ENCODE measurements around the gene UTP14C. TPM values are rescaled to one million over a fixed set of nuclear protein-coding genes. Genes with fewer than 3 reads are reported as not detected.
"Not testable (repeated sequence)": the region's sequence is repeated elsewhere in the genome, so short reads cannot be mapped to it uniquely, and the experiment has no call there.

The UTP14C gene, protein sequence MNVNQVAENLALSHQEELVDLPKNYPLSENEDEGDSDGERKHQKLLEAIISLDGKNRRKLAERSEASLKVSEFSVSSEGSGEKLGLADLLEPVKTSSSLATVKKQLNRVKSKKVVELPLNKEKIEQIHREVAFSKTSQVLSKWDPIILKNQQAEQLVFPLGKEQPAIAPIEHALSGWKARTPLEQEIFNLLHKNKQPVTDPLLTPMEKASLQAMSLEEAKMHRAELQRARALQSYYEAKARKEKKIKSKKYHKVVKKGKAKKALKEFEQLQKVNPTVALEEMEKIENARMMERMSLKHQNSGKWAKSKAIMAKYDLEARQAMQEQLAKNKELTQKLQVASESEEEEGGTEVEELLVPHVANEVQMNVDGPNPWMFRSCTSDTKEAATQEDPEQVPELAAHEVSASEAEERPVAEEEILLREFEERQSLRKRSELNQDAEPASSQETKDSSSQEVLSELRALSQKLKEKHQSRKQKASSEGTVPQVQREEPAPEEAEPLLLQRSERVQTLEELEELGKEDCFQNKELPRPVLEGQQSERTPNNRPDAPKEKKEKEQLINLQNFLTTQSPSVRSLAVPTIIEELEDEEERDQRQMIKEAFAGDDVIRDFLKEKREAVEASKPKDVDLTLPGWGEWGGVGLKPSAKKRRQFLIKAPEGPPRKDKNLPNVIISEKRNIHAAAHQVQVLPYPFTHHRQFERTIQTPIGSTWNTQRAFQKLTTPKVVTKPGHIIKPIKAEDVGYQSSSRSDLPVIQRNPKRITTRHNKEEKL
- 5.5 and 6.5 TPM in 2 replicates for total RNA-seq (2014; rRNA removed; shearing (Covaris generic))

DNA sequence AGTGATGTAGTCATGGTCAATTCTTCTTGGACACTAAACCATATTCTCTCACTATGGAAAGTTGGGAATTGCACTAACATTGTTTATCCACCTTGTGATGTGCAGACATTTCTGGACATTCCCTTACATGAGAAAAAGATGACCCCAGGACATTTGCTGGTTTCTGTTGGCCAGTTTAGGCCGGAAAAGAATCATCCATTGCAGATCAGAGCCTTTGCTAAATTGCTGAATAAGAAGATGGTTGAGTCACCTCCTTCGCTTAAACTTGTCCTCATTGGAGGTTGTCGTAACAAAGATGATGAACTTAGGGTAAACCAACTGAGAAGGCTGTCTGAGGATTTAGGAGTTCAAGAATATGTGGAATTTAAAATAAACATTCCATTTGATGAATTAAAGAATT, at the start of gene UTP14C:
Gene UTP14C (plus strand): TSS at position 211 of the 400 bp plus-strand sequence. CDS start 4,114 bp downstream, outside the sequence.
- no peak for DNase-seq (ENCODE audit: low spot score)

DNA sequence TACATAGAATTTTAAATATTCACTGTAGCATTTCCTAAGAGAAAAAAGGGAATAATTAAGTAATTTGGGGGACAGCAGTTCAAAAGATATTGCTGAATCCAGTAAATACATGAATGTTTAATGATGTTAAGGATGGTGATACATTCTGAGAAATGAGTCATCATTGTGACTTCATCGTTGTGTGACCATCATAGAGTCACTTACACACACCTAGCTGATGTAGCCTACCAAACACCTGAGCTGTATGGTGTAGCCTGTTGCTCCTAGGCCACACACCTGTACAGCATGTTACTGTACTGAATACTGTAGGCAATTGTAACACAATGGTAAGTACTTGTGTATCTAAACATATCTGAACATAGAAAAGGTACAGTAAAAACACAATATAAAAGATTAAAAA, 48.1 kb upstream of the UTP14C start:
- no peak for DNase-seq (ENCODE audit: low spot score)

DNA sequence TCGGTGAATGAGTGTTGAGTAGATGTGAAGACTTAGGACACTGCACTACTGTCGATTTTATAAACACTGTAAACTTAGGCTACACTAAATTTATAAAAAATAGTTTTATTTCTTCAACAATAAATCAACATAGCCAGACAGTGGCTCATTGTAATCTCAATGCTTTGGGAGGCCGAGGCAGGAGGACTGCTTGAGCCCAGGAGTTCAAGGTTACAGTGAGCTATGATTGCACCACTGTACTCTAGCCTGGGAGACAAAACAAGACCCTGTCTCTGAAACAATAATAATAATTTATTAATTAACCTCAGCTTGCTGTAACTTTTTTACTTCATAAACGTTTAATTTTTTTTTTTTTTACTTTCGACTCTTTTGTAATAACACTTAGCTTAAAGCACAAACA, 47.6 kb upstream of the UTP14C start:
- no peak for DNase-seq (ENCODE audit: low spot score)

DNA sequence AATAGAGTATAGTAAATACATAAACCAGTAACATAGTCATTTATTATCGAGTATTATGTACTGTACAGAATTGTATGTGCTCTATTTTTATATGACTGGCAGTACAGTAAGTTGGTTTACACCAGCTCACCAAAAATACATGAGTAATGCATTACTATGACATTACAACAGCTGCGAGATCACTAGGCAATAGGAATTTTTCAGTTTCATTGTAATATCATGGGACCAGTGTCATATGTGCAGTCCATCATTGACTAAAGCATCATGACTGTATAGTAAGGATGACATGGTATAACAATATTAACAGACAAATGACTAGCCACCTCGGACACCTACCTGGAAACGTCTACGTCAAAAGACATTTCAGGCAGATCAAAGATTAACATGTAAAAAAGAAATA, 46.9 kb upstream of the UTP14C start:
- DNase-seq (ENCODE audit: low spot score): no peak

DNA sequence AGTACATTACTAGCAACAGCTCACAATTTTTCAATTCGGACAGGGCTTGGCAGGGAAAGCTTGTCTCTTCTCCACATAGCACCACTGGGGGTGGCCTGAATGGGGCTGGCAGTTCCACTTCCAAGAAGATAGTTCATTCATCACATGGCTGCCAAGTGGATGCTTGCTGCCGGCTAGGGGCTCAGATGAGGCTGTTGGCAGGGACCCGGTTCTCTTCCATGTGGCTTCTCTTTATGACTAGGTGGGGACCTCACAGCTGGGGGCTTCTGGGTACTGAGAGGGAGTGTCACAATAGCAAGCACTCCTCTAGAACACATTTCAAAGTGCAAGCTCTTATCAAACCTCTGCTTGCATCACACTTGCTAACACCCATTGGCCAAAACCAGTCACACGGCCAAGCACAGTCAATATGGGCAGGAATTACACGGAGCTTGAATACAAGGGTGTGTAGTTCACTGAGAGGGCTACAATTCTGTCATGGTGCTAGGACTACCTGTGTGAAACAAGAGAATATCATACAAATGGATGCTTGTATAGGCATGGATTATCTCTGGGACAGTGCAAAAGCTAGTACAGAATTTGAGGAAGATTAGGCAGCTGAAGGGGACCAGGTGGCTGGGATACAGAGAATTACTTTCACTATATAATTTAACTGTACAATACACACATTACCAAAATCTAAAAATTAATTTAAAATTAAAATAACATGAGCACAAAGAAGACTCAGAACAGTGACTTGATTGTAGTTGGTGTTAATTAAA, 45.5 kb upstream of the UTP14C start:
- DNase-seq (ENCODE audit: low spot score): no peak

DNA sequence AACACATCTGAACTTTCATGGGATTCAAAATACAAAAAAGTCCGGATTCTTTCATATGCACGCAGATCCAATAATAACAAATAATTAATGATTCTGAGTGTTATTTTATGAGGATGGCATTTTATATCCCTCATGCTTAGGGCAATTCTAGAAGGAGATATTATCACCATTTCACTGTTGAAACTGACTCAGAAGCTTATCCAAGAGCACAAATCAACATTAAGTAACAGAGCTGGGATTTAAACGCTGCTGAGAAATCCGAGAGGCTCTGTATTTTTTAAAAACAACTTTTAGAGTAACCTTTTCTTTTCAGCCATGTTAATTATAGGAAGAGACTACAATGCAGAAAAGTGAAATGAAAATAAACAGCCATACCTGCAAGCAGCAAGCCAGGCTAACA, 43.6 kb upstream of the UTP14C start:
- no peak for DNase-seq (ENCODE audit: low spot score)

DNA sequence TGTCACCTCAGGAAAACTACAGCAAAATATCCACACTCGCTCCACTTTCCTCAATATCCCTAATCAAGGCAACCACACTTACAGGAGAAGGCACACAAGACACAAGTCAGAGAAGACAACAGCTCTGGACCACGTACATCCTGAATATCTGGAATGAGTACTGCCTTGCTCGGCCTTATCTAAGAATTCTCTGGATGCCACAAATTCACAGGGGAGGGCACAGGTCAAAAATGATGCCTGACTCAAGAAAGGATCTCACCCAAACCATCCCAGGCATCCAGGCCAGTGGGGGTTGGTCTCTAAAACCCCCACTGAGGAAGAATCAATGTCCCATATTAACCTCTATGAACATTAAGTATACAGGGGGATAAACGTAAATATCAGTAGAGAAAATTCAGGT, 43.1 kb upstream of the UTP14C start:
- no peak for DNase-seq (ENCODE audit: low spot score)

DNA sequence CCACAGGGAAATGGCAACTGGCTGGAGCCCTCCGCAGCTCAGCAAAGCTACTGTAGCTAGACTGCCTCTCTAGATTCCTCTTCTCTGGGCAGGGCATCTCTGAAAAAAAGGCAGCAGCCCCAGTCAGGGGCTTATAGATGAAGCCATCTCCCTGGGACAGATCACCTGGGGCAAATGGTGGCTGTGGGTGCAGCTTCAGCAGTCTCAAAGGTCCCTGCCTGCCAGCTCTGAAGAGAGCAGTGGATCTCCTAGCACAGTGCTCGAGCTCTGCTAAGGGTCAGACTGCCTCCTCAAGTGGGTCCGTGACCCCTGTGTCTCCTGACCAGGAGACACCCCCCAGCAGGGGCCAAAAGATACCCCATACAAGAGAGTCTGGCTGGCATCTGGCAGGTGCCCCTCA, 41.2 kb upstream of the UTP14C start:
- DNase-seq (ENCODE audit: low spot score): not testable (repeated sequence)

DNA sequence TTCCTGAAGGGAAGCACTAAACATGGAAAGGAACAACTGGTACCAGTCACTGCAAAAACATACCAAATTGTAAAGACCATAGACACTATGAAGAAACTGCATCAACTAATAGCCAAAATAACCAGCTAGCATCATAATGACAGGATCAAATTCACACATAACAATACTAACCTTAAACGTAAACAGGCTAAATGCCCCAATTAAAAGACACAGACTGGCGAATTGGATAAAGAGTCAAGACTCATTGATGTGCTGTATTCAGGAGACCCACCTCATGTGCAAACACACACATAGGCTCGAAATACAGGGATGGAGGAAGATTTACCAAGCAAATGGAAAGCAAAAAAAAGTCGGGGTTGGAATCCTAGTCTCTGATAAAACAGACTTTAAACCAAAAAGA, 39.6 kb upstream of the UTP14C start:
- DNase-seq (ENCODE audit: low spot score): not testable (repeated sequence)

DNA sequence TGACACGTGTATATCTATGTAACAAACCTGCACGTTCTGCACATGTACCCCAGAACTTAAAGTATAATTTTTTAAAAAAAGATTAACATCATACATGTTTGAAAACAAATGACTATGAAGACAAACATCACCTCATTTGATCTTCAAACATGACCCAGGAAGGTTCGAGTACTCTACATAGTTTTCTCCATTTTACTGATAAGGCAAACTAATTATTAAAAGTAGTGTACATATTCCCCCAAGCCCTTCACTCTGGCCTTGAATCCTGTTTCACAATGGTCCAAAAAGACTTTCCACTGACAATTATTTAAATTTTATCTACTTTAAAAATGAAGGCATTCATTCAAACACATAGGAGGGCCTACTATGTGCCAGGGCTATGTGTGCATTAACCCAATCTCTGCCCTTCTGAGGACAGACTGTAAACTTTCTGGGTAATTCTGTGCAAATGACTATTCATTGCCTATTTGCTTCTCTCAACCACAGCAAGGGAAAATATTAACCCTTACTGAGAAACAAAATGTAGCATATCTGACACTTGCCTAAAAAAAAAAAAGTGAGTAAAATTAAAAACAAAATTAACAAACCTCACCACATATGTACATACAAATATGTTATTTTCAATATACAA, 35.4 kb upstream of the UTP14C start:
- DNase-seq (ENCODE audit: low spot score): no peak

DNA sequence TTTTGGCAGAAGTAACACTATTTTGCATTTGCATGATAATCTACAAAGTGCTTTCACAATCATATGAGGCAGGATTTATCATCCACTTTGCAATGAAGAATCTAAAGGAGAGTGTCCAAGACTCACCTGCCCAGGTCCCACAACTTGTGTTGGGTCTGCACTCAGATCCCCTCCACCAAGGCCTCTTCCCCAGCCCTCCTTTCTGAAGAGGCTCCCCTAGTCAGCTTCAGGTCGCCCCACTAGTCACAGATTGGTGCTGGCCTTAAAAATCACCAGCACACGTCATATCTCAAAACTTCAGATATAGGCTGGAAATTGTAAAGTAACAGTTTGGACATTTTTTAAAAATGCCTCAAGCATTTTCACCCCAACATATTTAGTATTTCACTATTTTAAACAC, 30.8 kb upstream of the UTP14C start:
- DNase-seq (ENCODE audit: low spot score): no peak

DNA sequence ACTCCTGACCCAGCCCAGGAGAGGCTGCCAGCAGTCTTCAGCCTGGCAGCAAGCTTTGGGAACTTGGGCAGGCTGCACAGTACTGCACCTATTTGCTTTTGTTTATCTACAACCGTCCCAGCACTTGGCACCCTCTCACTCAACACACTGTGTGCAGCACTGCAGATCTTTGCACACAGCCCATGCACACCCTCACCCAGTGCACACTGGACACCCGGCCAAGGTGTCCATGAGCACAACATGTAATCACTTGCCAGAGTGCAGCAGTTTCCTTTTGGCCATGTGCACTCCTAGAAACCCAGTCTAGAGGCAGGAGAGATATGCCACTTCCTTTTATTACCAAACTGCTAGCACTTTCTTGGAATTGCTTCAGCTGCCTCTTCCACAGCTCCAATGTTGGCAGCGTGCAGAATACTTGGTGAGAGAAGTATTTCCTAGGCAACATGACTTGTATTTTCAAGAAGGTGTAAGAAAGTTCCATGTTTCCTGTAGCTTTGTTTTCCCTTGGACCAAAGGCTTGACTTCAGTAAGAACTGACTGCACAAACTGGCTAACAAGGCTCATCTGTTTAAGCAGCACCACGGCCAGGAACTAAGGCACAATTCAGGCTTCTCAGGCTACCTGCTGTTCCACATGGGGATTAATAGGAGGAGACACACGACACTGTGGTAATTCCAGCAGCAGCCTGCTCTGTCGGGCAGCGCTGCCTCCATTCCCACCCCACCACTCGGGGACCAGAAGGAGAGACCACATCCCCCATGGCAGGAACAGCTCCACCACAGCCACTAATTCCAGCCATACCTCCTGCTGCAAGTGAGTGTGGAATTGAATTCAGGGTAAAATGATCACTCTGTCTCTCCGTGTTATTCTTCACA, 28.6 kb upstream of the UTP14C start:
- no peak for DNase-seq (ENCODE audit: low spot score)

DNA sequence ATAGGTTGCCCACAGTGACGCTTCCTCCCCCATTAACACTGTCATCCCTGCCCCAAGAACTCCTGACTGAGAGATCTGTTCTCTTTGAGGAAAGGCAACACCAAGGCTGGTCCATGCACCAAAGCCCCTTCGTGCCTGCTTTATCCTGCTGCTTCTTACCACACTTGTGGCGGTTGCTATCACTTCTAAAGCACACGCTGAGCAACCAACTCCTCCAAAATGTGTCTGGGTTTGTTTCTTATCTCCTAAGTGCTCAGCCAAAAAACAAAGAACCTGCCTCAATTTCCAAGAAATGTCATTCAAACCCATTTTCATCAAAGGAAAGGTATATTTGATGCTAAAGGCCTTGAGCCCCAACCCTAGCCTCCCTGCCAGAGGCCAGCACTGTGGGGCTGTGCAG, 27.9 kb upstream of the UTP14C start:
- DNase-seq (ENCODE audit: low spot score): no peak

DNA sequence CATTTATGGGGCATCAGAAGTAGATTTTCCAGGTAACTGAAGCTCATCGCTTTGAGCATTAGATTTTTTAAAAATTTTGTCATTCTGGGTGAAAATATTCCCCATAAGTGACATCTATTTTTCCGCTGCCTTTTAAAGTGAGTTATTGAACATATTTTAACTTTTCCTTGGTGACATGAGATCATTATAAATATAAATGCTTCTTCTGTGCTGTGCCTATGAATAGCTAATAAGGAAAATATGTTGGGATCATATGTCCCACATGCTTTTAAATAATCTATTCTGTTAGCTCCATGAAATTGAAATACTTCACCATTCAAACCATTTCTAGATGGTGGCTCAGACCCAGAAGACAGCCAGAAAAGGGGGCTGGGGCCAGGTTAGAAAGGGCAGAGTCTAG, 27.3 kb upstream of the UTP14C start:
- no peak for DNase-seq (ENCODE audit: low spot score)

DNA sequence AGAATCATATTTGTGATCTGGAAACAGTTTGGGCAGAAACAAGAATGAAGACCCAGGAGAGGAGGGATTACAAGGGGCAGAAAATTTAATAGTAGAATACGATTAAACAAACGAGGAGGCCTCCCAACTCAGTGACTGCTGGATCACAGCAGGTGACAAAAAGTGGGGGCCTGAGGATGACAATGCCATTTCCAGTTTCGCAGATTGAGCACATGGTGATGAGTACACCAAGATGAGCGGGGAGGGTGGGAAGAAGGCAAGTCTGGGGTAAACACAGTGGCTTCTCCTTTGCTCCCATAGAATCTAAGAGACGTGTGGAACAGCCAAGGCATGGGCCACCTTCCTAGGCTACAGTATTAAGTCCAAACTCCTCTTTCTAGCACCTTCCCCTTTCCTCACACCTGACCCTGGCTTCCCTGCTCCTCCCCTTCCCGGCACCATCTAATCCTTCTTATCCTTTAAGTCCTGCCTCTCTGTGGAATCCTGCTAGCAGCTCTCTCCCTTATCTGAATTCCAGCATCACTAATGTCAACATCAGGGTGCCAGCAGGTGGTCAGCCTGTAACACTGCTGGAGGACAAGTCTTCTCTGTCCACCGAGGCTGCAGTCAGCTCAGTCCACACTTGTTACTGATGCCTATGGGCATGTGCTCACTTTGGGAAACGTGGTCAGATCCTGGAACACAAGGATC, 26.7 kb upstream of the UTP14C start:
- DNase-seq (ENCODE audit: low spot score): peak; percentile 67

DNA sequence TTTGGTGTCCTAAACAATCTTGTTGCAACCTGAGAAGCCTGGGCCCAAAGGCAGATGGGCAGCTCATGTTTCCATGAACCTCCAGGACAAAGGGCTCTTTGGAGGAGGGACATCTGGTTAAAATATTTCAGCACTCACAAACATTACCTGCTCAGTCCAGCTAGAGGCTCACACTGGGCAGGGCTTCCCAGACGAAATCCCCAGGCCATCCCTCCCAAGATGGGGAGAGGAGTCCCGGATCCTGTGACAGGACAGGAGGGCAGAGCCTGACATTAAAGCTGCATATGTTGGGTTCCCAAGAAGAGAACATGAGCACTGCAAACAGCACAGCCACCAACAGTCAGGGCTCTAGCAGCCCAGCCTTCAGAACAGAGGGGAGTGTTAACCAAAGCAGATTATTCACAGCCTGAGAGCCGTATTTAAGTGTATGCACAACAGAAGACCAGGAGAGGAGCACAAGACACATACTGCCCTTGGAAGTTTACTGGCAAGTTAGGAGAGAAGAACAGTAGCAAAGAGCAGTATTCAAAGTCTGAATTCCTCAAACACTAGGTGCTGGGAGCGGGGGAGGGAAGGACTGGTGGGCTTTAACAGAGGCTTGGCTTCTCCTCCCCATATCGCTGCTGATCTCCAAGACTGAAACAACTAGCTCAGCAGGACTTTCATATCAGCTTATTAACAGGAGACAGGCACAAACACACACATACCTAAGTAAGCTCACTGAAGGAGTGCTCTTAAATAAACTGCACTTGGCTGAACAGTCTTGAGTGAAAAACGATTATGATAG, 25.6 kb upstream of the UTP14C start:
- DNase-seq (ENCODE audit: low spot score): no peak

DNA sequence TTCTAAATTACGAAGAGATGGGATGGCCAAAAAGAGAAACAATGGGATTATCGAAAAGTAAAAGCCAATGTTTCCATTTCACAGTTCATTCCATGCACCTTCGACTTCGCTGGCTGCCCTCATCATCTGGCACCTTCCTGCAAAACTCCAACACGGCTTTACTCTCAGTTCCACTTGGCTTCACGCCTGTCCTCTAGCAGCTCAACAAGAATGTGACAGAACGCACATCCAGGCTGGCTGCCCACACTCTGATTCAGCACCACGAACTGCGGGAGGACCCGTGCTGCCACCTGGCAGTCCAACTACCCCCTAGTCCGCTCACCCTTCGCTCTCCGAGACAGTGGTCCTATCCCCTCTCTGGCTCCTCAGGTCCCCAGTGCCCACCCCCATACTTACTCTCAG, 25.0 kb upstream of the UTP14C start:
- DNase-seq (ENCODE audit: low spot score): no peak

DNA sequence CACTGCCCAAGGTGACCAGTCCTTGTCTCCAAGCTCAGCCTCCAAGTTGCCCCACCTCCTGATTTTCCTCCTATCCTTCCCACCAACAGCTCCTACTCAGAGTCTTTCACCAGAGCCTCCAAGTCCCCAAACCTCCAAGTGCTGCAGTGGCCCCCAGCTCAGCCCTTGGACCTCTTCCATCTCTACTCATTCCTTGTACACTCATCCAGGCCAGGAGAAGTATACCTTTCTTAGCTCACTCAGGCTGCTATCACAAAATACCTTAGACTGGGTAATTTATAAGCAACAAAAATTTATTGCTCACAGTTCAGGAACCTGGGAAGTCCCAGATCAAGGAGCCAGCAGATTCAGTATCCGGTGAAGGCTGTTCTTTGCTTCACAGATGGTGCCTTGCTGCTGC, 24.6 kb upstream of the UTP14C start:
- no peak for DNase-seq (ENCODE audit: low spot score)

DNA sequence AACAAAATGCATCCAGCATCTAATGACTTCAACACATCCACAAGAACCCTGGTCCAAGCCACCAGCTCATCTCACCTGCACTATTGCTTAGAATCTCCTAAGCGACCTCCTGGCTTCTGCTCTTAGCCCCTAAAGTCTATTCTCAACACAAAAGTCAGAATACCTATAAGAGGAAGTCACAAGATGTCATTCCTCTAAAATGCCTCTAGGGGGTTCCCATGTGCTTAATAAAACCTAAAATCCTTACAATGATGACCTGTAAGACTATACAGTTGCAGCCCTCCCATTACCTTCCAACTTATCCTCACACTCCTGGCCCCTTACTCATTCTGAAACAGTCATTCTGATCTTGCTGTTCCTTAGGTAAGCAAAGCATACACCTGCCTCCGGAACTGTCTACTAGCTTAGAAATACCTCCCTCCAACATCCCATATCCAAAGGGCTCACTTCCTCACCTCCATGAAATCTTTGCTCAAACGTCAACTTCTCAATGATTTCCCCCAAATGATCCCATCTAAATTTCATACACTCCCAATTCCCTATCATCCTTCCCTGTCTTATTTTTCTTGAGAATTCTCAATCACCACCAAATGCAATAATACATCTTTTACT, 23.3 kb upstream of the UTP14C start:
- peak; percentile 65 for DNase-seq (ENCODE audit: low spot score)

All from HT-29 (cell line).